ENCODE data around the gene NUP50.

DNA sequence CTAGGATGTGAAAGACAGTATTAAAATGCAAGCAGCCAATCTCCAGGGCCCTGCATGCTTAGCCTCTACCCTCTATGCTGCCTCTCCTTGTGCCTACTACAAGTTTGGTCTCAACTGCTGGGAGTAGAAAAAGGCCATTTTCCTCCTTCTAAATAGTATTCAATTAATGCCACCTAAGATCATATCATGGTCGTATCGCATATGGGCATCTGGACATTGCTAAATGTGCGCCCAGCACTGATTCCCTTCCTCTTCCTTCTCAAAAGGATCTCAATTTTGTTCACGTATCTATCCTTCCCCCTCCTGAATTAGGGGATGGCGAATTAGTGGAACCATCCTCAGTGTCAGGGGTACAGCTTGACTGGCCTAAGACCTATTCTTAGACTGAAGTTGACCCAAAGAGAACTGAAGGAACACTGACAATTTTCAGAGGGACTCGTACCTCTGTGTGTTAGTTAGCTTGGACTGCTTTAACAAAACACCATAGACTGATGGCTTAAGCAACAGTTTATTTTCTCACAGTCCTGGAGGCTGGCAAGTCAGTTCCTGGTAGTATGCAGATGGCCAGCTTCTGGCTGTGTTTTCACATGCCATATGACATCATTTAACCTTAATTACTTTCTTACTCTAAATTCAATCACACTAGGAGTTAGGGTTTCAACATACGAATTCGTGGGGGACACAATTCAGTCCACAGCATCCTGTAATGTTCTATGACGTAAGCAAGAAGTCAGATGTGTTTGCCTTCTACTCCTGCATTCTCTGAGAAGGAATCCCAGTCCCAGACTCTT, 8.5 kb upstream of the NUP50 start:
- TF ChIP-seq, protein P1, sequence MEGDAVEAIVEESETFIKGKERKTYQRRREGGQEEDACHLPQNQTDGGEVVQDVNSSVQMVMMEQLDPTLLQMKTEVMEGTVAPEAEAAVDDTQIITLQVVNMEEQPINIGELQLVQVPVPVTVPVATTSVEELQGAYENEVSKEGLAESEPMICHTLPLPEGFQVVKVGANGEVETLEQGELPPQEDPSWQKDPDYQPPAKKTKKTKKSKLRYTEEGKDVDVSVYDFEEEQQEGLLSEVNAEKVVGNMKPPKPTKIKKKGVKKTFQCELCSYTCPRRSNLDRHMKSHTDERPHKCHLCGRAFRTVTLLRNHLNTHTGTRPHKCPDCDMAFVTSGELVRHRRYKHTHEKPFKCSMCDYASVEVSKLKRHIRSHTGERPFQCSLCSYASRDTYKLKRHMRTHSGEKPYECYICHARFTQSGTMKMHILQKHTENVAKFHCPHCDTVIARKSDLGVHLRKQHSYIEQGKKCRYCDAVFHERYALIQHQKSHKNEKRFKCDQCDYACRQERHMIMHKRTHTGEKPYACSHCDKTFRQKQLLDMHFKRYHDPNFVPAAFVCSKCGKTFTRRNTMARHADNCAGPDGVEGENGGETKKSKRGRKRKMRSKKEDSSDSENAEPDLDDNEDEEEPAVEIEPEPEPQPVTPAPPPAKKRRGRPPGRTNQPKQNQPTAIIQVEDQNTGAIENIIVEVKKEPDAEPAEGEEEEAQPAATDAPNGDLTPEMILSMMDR (IDR thresholded peaks at IDR 0.05; ENCODE audit: insufficient read depth, low read length) = no peak
- TF ChIP-seq, protein P2, sequence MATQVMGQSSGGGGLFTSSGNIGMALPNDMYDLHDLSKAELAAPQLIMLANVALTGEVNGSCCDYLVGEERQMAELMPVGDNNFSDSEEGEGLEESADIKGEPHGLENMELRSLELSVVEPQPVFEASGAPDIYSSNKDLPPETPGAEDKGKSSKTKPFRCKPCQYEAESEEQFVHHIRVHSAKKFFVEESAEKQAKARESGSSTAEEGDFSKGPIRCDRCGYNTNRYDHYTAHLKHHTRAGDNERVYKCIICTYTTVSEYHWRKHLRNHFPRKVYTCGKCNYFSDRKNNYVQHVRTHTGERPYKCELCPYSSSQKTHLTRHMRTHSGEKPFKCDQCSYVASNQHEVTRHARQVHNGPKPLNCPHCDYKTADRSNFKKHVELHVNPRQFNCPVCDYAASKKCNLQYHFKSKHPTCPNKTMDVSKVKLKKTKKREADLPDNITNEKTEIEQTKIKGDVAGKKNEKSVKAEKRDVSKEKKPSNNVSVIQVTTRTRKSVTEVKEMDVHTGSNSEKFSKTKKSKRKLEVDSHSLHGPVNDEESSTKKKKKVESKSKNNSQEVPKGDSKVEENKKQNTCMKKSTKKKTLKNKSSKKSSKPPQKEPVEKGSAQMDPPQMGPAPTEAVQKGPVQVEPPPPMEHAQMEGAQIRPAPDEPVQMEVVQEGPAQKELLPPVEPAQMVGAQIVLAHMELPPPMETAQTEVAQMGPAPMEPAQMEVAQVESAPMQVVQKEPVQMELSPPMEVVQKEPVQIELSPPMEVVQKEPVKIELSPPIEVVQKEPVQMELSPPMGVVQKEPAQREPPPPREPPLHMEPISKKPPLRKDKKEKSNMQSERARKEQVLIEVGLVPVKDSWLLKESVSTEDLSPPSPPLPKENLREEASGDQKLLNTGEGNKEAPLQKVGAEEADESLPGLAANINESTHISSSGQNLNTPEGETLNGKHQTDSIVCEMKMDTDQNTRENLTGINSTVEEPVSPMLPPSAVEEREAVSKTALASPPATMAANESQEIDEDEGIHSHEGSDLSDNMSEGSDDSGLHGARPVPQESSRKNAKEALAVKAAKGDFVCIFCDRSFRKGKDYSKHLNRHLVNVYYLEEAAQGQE (IDR thresholded peaks at IDR 0.05; ENCODE audit: insufficient replicate concordance, low read depth) = no peak

Data from HL-60 (cell line).